ENCODE data around the gene RBM4B. TPM values are rescaled to one million over a fixed set of nuclear protein-coding genes. Genes with fewer than 3 reads are reported as not detected.

The RBM4B gene
- total and polyA plus RNA-seq, 2 of the 13 experiments (the other 11 are each of a cell fraction or from before 2014, with no cell fraction given): 25.8 to 32.4 TPM

GRCh38 chr11:66694732-66695207 lies 17.1 kb upstream of the RBM4B start (continued):
- TF ChIP-seq ATAD3A (CRISPR knock-in tag; IDR thresholded peaks at IDR 0.05) (no peak), ARHGAP35 (CRISPR knock-in tag; IDR thresholded peaks at IDR 0.05; ENCODE audit: borderline replicate concordance) (no peak), CCDC6 (CRISPR knock-in tag; IDR thresholded peaks at IDR 0.05) (no peak), RBM39 (IDR thresholded peaks at IDR 0.05; ENCODE audit: low read depth, low read length, poor library complexity, severe bottlenecking) (no peak), SMAD9 (CRISPR knock-in tag; IDR thresholded peaks at IDR 0.05) (no peak), ZNF414 (CRISPR knock-in tag; IDR thresholded peaks at IDR 0.05) (no peak), ZNF788 (CRISPR knock-in tag; IDR thresholded peaks at IDR 0.05; ENCODE audit: borderline replicate concordance) (peak; percentile 61; the same call in 1 of the 2 replicates), ZBTB4 (CRISPR knock-in tag; IDR thresholded peaks at IDR 0.05; ENCODE audit: borderline replicate concordance) (no peak), ZNF563 (CRISPR knock-in tag; IDR thresholded peaks at IDR 0.05) (no peak), ZNF335 (CRISPR knock-in tag; IDR thresholded peaks at IDR 0.05) (no peak), DMAP1 (CRISPR knock-in tag; IDR thresholded peaks at IDR 0.05) (no peak), ZNF775 (CRISPR knock-in tag; IDR thresholded peaks at IDR 0.05; ENCODE audit: borderline replicate concordance) (no peak), ZFP36L1 (CRISPR knock-in tag; IDR thresholded peaks at IDR 0.05) (0 out of 2 replicates have a peak, but pooled peaks have one; percentile 32), CHD2 (IDR thresholded peaks at IDR 0.05; ENCODE audit: low read depth, low read length) (no peak), GRHL1 (CRISPR knock-in tag; conservative IDR thresholded peaks at IDR 0.05) (no peak), ZNF720 (CRISPR knock-in tag; IDR thresholded peaks at IDR 0.05) (no peak), ATF6 (CRISPR knock-in tag; conservative IDR thresholded peaks at IDR 0.05) (no peak), TBX2 (CRISPR knock-in tag; IDR thresholded peaks at IDR 0.05; ENCODE audit: borderline replicate concordance) (no peak), ZMYM4 (CRISPR knock-in tag; IDR thresholded peaks at IDR 0.05) (peak; percentile 66), FOXP1 (IDR thresholded peaks at IDR 0.05) (no peak), FOXP1 (CRISPR knock-in tag; IDR thresholded peaks at IDR 0.05) (no peak), MTF2 (CRISPR knock-in tag; IDR thresholded peaks at IDR 0.05; ENCODE audit: borderline replicate concordance) (no peak), MIER3 (CRISPR knock-in tag; IDR thresholded peaks at IDR 0.05; ENCODE audit: borderline replicate concordance) (peak; percentile 89; the same call in 1 of the 2 replicates), HHEX (CRISPR knock-in tag; IDR thresholded peaks at IDR 0.05) (no peak), ZNF841 (CRISPR knock-in tag; IDR thresholded peaks at IDR 0.05; ENCODE audit: borderline replicate concordance) (no peak)

Data from HepG2 (cell line).